ENCODE measurements around the gene PALLD.

Gene PALLD

DNA sequence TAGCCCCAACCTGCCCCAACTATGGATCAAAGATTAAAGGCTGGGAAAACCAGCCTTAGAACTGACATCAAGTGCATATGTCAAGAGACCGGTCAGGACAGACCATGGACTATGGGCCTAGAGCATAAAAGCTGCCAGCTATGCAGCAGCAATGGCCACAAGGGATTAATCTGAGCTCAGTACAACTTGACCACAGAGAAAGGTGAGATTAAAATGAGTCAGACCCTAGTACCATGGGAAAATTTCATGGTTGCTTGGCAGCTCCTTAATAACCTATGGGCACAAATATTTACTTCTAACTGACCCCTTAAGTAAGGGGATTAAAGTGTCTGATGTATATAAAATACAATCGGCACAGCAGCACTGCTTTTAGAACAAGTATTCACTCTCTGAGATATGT lies 458.8 kb downstream of the PALLD start:
- H3K27ac ChIP-seq = no peak overlapping the region
- TF ChIP-seq, protein P1, sequence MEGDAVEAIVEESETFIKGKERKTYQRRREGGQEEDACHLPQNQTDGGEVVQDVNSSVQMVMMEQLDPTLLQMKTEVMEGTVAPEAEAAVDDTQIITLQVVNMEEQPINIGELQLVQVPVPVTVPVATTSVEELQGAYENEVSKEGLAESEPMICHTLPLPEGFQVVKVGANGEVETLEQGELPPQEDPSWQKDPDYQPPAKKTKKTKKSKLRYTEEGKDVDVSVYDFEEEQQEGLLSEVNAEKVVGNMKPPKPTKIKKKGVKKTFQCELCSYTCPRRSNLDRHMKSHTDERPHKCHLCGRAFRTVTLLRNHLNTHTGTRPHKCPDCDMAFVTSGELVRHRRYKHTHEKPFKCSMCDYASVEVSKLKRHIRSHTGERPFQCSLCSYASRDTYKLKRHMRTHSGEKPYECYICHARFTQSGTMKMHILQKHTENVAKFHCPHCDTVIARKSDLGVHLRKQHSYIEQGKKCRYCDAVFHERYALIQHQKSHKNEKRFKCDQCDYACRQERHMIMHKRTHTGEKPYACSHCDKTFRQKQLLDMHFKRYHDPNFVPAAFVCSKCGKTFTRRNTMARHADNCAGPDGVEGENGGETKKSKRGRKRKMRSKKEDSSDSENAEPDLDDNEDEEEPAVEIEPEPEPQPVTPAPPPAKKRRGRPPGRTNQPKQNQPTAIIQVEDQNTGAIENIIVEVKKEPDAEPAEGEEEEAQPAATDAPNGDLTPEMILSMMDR (IDR thresholded peaks at IDR 0.05) = no peak
- no peak overlapping the region for H3K4me3 ChIP-seq
- no peak for DNase-seq (ENCODE audit: low spot score)

DNA sequence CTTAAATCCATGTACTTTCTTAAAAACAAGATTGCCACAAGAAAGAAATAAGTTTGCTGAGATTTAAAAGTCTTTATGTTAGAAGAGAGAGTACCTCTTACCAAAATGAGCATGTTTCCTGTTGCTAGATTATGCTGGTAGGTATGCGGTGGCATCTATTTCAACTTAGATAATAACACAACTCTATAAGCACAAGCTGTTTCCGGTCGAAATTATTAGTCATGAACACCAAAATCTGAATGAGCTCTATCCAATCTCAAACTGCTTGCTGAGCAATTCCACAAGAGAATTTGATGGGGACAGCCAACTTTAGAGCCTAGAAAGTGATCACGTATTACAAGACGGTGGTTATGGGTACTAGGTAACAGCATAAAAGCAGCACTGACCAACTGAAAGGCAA lies 463.9 kb downstream of the PALLD start:
- TF ChIP-seq, protein P1 (IDR thresholded peaks at IDR 0.05) = no peak
- Histone ChIP-seq H3K4me3 (no peak overlapping the region), H3K27ac (no peak overlapping the region)
- DNase-seq (ENCODE audit: low spot score) = no peak

DNA sequence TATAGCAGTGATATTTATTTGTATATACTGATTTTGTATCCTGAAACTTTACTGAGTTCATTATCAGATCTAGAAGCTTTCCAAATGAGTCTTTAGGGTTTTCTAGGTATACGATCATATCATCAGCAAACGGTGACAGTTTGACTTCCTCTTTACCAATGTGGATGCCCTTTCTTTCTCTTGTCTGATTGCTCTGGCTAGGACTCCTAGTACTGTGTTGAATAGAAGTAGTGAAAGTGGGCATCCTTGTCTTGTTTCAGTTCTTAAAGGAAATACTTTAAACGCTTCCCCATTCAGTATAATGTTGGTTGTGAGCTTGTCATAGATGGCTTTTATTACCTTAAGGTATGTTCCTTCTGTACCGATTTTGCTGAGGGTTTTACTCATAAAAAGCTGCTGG lies 475.7 kb downstream of the PALLD start:
- no peak for DNase-seq (ENCODE audit: low spot score)
- no peak overlapping the region for H3K4me3 ChIP-seq
- H3K27ac ChIP-seq = no peak overlapping the region
- TF ChIP-seq, protein P1 (IDR thresholded peaks at IDR 0.05) = no peak

All from coronary artery (tissue), 2 donors.